ENCODE data around the gene NTRK1.
A peak's percentile ranks its signal among the peaks of the same experiment; 100 is the strongest.

NTRK1 gene

GRCh38 chr1:156857532-156857931 is 3.1 kb upstream of the NTRK1 start:
- DNase-seq (ENCODE audit: low spot score): no peak

- no peak for DNase-seq (ENCODE audit: low spot score)
Observed at GRCh38 chr1:156858555-156858956, 2.1 kb upstream of the NTRK1 start.

DNA sequence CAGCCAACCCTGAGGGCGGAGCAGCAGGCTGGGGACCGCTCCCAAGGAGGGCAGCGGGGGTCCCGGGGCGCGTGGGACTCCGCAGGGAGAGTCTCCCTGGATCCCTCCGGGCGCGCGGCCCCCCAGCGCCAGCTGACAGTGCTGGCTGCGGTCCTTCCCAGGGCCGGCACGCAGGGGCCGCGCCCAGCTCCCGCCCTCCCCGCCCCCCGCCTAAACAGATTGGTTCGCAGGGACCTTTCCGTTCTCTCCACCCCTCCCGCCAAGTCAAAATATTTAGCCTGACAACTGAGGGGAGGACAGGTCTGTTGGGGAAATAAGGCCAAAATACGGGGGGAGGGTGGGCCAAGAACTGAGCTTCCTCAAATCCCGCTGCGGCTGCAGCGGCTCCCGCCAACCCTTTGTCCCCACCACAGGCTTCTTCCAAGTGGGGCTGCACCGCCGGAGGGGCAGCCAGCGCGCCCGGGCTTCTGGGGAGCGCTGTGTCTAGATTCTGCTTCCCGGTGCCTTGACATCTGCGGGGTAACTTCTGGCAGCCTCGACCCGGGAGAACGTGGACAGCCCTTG is 1.6 kb upstream of the NTRK1 start, which contains the start of gene INSRR:
INSRR (minus strand) TSS at position 159 of the 564 bp plus-strand sequence. CDS start 496 bp downstream, outside the sequence.
- DNase-seq (ENCODE audit: low spot score): peak; percentile 64

GRCh38 chr1:156859523-156860112 is 1.0 kb upstream of the NTRK1 start:
- DNase-seq (ENCODE audit: low spot score): peak; percentile 48

DNA sequence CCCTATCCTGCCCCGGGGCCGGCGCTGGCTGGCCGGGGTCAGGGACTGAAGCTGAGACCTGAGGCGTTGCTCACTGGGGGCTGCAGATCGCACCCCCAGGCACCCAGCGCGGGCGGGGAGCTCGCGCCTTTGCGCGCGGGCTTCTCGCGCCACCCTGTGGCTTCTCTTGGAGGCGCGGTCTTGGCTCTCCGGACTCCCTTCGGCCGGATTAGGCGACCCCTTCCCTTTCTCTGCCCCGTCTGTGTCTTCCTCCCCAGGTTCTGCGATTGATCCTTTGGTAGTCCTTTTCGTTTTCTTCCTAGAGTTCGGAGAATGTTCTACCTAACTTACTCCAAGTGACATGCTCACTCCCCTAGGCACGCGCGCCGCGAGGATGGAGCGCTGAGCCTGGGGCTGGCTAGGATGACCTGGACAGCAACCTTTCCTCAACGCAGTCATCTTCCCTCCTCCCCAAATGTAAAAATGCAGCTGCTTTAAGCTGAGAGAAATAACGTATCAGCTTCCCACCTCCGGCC is 495 bp upstream of the NTRK1 start:
- DNase-seq (ENCODE audit: low spot score): peak; percentile 87

DNA sequence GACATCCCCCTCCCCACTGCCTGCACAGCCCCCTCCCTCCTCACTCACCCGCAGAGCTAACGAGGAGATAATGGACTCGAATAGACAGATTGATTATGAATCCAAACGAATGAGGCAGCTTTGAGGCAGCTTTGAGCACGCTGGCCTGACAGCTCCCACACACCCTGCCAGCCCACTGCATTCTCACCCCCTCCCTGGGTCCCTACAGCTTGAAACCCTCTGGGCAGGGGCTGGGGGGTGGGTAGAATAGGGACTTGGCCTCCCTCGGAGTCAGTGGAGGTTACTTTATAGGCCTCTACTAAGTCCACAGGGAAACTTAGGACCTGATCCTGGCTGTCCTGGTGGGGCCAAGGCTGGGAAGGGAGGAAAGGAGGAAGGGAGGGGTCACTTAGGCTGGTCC is 1.9 kb downstream of the NTRK1 start:
- no peak for DNase-seq (ENCODE audit: low spot score)

- no peak for DNase-seq (ENCODE audit: low spot score)
Observed at GRCh38 chr1:156862997-156863599, 2.4 kb downstream of the NTRK1 start.

DNA sequence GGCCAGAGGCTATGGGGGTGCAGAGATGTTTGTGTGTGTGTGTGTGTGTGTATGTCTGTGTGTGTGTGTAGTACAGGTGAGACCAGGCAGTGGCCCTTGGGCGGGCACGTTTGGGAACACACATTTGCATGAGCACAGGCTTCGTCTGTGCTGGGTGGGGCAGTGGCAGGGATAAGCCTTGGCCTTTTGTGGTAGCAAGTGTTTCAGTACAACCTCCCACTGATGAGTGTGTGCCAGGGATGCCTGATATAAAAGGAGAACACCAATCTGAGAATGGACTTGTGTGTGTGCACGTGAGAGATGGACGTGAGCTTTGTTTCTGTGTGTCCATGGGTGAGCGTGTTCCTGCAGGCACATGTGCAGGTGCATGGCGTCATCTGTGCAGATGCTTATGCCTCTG is 3.0 kb downstream of the NTRK1 start:
- DNase-seq (ENCODE audit: low spot score): no peak

DNA sequence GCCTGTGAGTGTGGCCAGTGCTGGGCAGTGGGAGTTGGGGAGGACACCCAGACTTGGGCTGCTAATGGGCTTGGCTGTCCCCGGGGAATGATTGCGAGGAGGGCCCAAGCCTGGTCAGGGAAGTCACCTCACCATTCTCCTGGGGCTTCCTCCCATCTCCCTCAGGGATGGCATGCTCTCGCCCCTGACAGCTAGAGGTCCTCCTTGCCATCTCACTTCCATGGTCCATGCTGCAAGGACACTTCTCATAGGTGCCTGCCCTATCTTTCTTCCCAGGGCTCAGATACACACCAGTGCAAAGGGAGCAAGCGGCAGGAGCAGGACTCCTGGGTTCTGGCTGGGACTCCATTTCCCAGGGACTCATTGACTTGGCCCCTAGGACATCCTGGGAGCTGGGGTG is 4.1 kb downstream of the NTRK1 start:
- no peak for DNase-seq (ENCODE audit: low spot score)

DNA sequence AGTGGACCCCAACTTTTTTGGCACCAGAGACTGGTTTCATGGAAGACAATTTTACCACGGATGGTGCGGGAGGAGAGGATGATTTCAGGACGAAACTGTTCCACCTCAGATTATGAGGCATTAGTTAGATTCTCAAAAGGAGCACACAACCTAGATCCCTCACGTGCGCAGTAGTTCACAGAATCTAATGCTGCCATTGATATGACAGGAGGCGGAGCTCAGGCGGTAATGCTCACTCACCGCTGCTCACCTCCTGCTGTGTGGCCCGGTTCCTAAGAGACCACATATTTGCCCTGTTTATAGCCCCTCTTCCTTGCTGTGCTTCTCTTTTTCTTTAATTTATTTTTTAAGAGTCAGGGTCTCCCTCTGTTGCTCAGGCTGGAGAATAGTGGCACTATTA is 4.6 kb downstream of the NTRK1 start:
- no peak for DNase-seq (ENCODE audit: low spot score)

- no peak for DNase-seq (ENCODE audit: low spot score)
Observed at GRCh38 chr1:156865865-156866248, 5.2 kb downstream of the NTRK1 start.

DNA sequence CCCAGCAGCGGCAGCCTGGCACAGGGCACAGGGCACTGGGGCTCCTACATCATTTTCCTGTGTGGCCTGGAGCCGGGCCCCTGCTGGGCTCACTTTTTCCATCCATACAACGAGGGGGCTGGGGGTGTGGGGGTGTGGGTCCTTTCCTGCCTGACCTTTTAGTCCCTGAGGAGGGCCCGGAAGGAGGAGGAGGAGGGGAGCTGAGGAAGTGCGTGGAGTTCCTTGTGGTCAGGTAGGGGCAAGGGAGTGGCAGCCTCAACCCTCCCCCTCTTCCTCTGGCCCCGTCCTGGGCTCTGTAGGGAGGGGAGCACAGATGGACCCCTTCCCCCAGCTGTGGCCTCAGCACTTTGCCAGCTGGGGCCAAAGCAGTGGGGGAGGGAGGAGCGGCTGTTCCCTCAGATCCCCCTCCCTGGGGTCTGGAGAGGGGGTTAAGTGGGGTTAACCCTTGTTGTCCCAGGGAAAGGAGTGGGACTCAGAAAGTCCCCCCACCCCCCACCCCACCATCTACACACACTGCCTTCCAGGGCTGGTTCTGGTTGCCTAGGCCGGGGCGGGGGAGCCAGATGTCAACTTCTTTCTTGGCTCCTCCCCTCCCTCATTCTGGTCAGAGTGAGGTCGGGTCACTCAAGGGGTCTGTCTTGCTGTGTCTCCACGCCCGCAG is 5.7 kb downstream of the NTRK1 start:
- no peak for DNase-seq (ENCODE audit: low spot score)

DNA sequence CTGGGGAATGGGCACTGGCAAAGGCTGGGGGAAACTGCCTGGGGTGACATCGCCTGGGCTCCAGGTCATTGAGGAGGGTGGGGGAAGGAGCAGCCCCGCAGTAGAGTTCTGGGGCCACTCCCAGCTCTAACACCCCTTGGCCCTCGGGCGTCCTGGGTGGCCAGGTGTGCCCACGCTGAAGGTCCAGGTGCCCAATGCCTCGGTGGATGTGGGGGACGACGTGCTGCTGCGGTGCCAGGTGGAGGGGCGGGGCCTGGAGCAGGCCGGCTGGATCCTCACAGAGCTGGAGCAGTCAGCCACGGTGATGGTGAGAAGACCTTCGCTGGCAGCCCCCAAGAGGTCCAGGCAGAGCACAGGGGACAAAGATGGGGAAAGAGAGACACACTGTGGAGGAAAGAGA is 7.7 kb downstream of the NTRK1 start:
- DNase-seq (ENCODE audit: low spot score): no peak

DNA sequence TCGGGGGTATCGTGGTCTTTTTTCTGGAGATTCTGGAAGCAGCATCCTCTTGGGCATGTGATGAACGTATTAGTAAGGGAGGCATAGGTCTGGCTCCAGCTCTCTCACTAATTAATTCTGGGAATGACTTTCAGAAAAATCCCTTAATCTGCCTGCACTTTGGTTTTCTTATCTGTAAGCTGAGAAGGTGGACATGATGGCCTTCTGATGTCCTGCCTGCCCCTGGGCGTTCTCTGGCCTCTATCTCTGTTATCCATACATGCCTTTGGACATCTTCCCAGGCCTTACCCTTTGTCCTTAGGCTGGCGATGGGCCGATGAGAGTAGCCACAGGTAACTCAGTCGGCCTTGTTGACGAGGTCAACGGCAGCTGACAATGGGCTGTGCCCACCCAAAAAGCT is 8.8 kb downstream of the NTRK1 start:
- no peak for DNase-seq (ENCODE audit: low spot score)

- no peak for DNase-seq (ENCODE audit: low spot score)
Observed at GRCh38 chr1:156873659-156874058, 13.0 kb downstream of the NTRK1 start.

- no peak for DNase-seq (ENCODE audit: low spot score)
Observed at GRCh38 chr1:156874142-156874541, 13.5 kb downstream of the NTRK1 start.

DNA sequence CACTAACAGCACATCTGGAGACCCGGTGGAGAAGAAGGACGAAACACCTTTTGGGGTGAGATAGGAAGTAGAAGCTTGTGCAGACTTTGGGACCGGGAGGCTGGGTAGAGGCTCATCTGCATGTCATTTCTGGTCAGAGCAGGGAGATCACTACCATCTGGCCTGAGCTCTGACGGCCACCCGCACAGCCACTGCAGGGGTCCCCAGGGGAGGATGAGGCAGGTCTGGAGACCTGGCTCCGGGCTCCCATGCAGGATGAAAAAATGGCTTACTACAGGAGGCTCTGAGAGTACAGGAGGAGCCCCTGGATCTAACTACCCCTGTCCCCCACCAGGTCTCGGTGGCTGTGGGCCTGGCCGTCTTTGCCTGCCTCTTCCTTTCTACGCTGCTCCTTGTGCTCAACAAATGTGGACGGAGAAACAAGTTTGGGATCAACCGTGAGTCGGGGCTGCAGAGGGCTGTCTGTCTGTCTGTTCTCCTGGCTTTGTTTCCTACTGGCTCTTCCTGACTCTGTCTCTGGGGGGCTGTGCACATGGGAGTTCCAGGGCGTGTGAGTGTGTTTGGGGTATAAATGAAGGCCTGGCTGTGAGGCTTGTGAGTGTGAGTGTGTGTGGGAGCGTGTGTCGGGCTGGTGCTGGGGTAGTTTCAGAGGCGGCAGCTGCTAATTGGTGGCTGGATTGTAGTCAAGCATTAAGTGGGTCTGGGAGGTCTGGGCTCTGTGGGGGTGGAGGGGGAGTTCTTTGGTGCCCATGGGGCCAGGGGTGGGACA is 14.1 kb downstream of the NTRK1 start:
- DNase-seq (ENCODE audit: low spot score): no peak

DNA sequence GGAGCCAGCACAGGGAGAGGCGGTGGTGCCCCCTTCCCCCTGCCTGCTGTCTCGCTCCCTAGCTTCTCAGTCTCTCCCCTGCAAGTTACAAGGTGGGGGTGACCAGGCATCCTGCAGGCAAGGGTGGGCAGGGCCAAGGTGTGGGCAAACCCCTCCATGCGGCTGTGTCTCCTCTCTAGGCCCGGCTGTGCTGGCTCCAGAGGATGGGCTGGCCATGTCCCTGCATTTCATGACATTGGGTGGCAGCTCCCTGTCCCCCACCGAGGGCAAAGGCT is 14.6 kb downstream of the NTRK1 start:
- DNase-seq (ENCODE audit: low spot score): no peak

- DNase-seq (ENCODE audit: low spot score): no peak
Observed at GRCh38 chr1:156876281-156876680, 15.6 kb downstream of the NTRK1 start.

GRCh38 chr1:156877433-156878170 is 16.9 kb downstream of the NTRK1 start:
- DNase-seq (ENCODE audit: low spot score): no peak

- no peak for DNase-seq (ENCODE audit: low spot score)
Observed at GRCh38 chr1:156879876-156880275, 19.2 kb downstream of the NTRK1 start.

GRCh38 chr1:156880473-156880872 is 19.8 kb downstream of the NTRK1 start:
- DNase-seq (ENCODE audit: low spot score): no peak

All from GM03348 (cell line).